BJ (cell line): ENCODE measurements around the gene TRIM39. TPM values are rescaled to one million over a fixed set of nuclear protein-coding genes. Genes with fewer than 3 reads are reported as not detected.
"Not testable (repeated sequence)": the region's sequence is repeated elsewhere in the genome, so short reads cannot be mapped to it uniquely, and the experiment has no call there.

Source experiments
- CTCF ChIA-PET: fragments of 350-600 bp; formaldehyde crosslinking; extraction: SDS; loops from one replicate; lab custom pipeline; 2021; ENCODE audit warnings: antibody characterized with exemption, inconsistent platforms; lab: Yijun Ruan, JAX
- POLR2A ChIA-PET: fragments of 300-600 bp; sonication (Branson Sonifier 250); formaldehyde crosslinking; extraction: SDS; loops from one replicate; lab custom pipeline; 2021; ENCODE audit warnings: antibody characterized with exemption; lab: Charles Lee
- DNase-seq: peaks from one replicate; pipeline ENCODE4 v3.0.0-alpha.2; 2011; ENCODE audit warnings: low read depth
- H3K27me3 ChIP-seq: 2 replicates; pipeline ENCODE4 v1.6.0; 2011; ENCODE audit warnings: low read length; ENCODE audit not compliant: control insufficient read depth, insufficient read depth
- H3K36me3 ChIP-seq: 2 replicates; pipeline ENCODE4 v1.5.1; 2011; ENCODE audit warnings: low read length; ENCODE audit not compliant: control insufficient read depth, insufficient read depth
- H3K4me3 ChIP-seq: 2 replicates; pipeline ENCODE4 v1.5.1; 2011; ENCODE audit warnings: low read depth, mild to moderate bottlenecking, control low read depth, low read length
- polyA minus RNA-seq: library from RNA; depleted of rRNA, polyadenylated mRNA; stranded (reverse); fragments of >200 nt; gene quantifications from 2 replicates; pipeline ENCODE4 v1.2.3, GENCODE V29; 2011; rRNA and poly(A)+ RNA removed
- polyA plus RNA-seq: library from polyadenylated mRNA; depleted of rRNA; stranded (reverse); fragments of >200 nt; gene quantifications from 2 replicates; pipeline ENCODE4 v1.2.3, GENCODE V29; 2011; rRNA removed
- TF ChIP-seq, protein P1 (sequence below): IDR thresholded peaks from 2 replicates; pipeline ENCODE4 v1.5.1; 2011; ENCODE audit warnings: low read depth, mild to moderate bottlenecking, control low read depth, inconsistent platforms, low read length, moderate library complexity; ENCODE audit not compliant: insufficient read depth

The TRIM39 gene
- polyA plus RNA-seq = 7.4 and 8.1 TPM in 2 replicates
- 5.8 and 6.8 TPM in 2 replicates for polyA minus RNA-seq

GRCh38 chr6:30326526-30327231, at the start of gene TRIM39:
Gene TRIM39, plus strand, starts transcription at chr6:30326927. Its CDS starts 2,391 bp downstream, at chr6:30329318.
- POLR2A ChIA-PET = interaction anchor here (0.6 kb wide), 1 partner anchor 1412 kb away, joined by 6 read pairs; no protein-coding TSS in a partner anchor
- Histone ChIP-seq H3K4me3 (peak within 1 kb of the TSS; percentile 87), H3K27me3 (no peaks in the 10 kb centered on the region), H3K36me3 (peaks cover 3% of the 10 kb centered on the region; the same call in 1 of the 2 replicates)
- DNase-seq = peak; percentile 20
- CTCF ChIA-PET = interaction anchor here (1.2 to 1.5 kb wide), 4 partner anchors 9 to 34 kb away, joined by 3 to 8 read pairs (median 4); no protein-coding TSS in a partner anchor
- TF ChIP-seq, protein P1, sequence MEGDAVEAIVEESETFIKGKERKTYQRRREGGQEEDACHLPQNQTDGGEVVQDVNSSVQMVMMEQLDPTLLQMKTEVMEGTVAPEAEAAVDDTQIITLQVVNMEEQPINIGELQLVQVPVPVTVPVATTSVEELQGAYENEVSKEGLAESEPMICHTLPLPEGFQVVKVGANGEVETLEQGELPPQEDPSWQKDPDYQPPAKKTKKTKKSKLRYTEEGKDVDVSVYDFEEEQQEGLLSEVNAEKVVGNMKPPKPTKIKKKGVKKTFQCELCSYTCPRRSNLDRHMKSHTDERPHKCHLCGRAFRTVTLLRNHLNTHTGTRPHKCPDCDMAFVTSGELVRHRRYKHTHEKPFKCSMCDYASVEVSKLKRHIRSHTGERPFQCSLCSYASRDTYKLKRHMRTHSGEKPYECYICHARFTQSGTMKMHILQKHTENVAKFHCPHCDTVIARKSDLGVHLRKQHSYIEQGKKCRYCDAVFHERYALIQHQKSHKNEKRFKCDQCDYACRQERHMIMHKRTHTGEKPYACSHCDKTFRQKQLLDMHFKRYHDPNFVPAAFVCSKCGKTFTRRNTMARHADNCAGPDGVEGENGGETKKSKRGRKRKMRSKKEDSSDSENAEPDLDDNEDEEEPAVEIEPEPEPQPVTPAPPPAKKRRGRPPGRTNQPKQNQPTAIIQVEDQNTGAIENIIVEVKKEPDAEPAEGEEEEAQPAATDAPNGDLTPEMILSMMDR = no peak

GRCh38 chr6:30280988-30281387, 45.7 kb upstream of the TRIM39 start:
- H3K27me3 ChIP-seq, CTCF ChIA-PET, DNase-seq, POLR2A ChIA-PET, H3K4me3 ChIP-seq, H3K36me3 ChIP-seq: not testable (repeated sequence)

GRCh38 chr6:30282522-30282921, 44.2 kb upstream of the TRIM39 start:
- ChIA-PET CTCF (no interaction called here), POLR2A (no interaction called here)
- DNase-seq = no peak
- Histone ChIP-seq H3K4me3 (no peak overlapping the region), H3K27me3 (no peaks in the 10 kb centered on the region), H3K36me3 (no peaks in the 10 kb centered on the region)
- TF ChIP-seq, protein P1 = no peak

- ChIA-PET CTCF (interaction anchor here (1.2 kb wide), 1 partner anchor 75 kb away, joined by 3 read pairs; no protein-coding TSS in a partner anchor), POLR2A (interaction anchor here (0.6 kb wide), 1 partner anchor 587 kb away, joined by 3 read pairs; no protein-coding TSS in a partner anchor)
- peaks cover 2% of the 10 kb centered on the region; the same call in 1 of the 2 replicates for H3K36me3 ChIP-seq
- H3K27me3 ChIP-seq = no peaks in the 10 kb centered on the region
- TF ChIP-seq, protein P1 = no peak
- DNase-seq = no peak
- H3K4me3 ChIP-seq = no peak overlapping the region
These were observed 43.0 kb upstream of the TRIM39 start for GRCh38 chr6:30283761-30284160.

GRCh38 chr6:30287139-30287538, 39.6 kb upstream of the TRIM39 start:
- no peak overlapping the region for H3K4me3 ChIP-seq
- ChIA-PET POLR2A (no interaction called here), CTCF (no interaction called here)
- H3K27me3 ChIP-seq = no peaks in the 10 kb centered on the region
- no peak for DNase-seq
- peaks cover 6% of the 10 kb centered on the region; the same call in 1 of the 2 replicates for H3K36me3 ChIP-seq
- TF ChIP-seq, protein P1 = no peak
